HepG2 (cell line): ENCODE results near the gene ZFP36. TPM values are rescaled to one million over a fixed set of nuclear protein-coding genes. Genes with fewer than 3 reads are reported as not detected.

Source experiments
- CTCF ChIP-seq: sonication (generic); formaldehyde crosslinking; IDR thresholded peaks from 2 replicates; pipeline ENCODE4 v1.5.0; 2020; ENCODE audit warnings: mild to moderate bottlenecking, missing genetic modification reagents, moderate library complexity
- GABPA ChIP-seq, 2 experiments: IDR thresholded peaks; 2 replicates each; pipeline ENCODE4 v1.6.1; 2011 to 2016; ENCODE audit warnings: low read depth in 2 of 2, low read length in 1 of 2, missing biosample characterization in 1 of 2, missing genetic modification characterization in 1 of 2
- GATAD1 ChIP-seq: IDR thresholded peaks from 2 replicates; pipeline ENCODE4 v1.6.1; 2016; ENCODE audit warnings: missing genetic modification reagents, missing compliant biosample characterization
- HINFP ChIP-seq: sonication (generic); formaldehyde crosslinking; IDR thresholded peaks from 2 replicates; pipeline ENCODE4 v1.4.0; 2020; ENCODE audit warnings: low read depth, mild to moderate bottlenecking, missing genetic modification reagents
- HOXD1 ChIP-seq: sonication (generic); formaldehyde crosslinking; IDR thresholded peaks from 2 replicates; pipeline ENCODE4 v1.5.0; 2020; ENCODE audit warnings: missing genetic modification reagents
- KAT8 ChIP-seq: IDR thresholded peaks from 2 replicates; pipeline ENCODE4 v1.6.1; 2016; ENCODE audit warnings: missing genetic modification reagents, missing compliant biosample characterization
- TRIM24 ChIP-seq: sonication (generic); formaldehyde crosslinking; IDR thresholded peaks from 2 replicates; pipeline ENCODE4 v1.8.0; 2022; ENCODE audit warnings: mild to moderate bottlenecking, missing genetic modification reagents
- ZKSCAN1 ChIP-seq: fragments of 150-350 bp; IDR thresholded peaks from 2 replicates; pipeline ENCODE4 v1.6.1; 2014; ENCODE audit warnings: low read length
- ZMYM4 ChIP-seq: sonication (generic); formaldehyde crosslinking; IDR thresholded peaks from 2 replicates; pipeline ENCODE4 v1.8.1; 2023; ENCODE audit warnings: mild to moderate bottlenecking, missing genetic modification reagents
- ZNF329 ChIP-seq: sonication (generic); formaldehyde crosslinking; IDR thresholded peaks from 2 replicates; pipeline ENCODE4 v1.9.0; 2021; ENCODE audit warnings: low read depth, mild to moderate bottlenecking, missing genetic modification reagents
- ZNF512B ChIP-seq: sonication (generic); formaldehyde crosslinking; IDR thresholded peaks from 2 replicates; pipeline ENCODE4 v1.5.1; 2020; ENCODE audit warnings: missing genetic modification reagents, mild to moderate bottlenecking, borderline replicate concordance
- ZNF558 ChIP-seq: sonication (generic); formaldehyde crosslinking; IDR thresholded peaks from 2 replicates; pipeline ENCODE4 v1.9.0; 2022; ENCODE audit warnings: mild to moderate bottlenecking, missing genetic modification reagents, borderline replicate concordance
- ZNF670 ChIP-seq: sonication (generic); formaldehyde crosslinking; IDR thresholded peaks from 2 replicates; pipeline ENCODE4 v1.8.0; 2022; ENCODE audit warnings: mild to moderate bottlenecking, missing genetic modification reagents, borderline replicate concordance
- polyA plus RNA-seq, 8 experiments: library from polyadenylated mRNA; depleted of rRNA in 3 of 8; stranded (reverse) in 7 of 8; unstranded in 1 of 8; fragments of >200 nt; fragmentation: Illumina TruSeq in 4 of 8; extraction: Trizol in 4 of 8; gene quantifications; 2 replicates each; pipeline versions ENCODE4 v1.2.1 to v1.2.3, GENCODE V29; 2011 to 2016; ENCODE audit warnings: low read depth in 4 of 8, missing spikeins in 1 of 8, mixed read lengths in 1 of 8; ENCODE audit not compliant: insufficient read depth in 1 of 8
- total RNA-seq, 5 experiments: library from RNA; depleted of rRNA; stranded (reverse); fragments of >200 nt; fragmentation: Illumina TruSeq; extraction: Trizol; gene quantifications; 2 replicates each; pipeline ENCODE4 v1.2.3, GENCODE V29; 2016; ENCODE audit warnings: low read depth in 1 of 5
- TF ChIP-seq, protein P1 (sequence below): sonication (generic); formaldehyde crosslinking; IDR thresholded peaks from 2 replicates; pipeline ENCODE4 v1.4.0; 2020; ENCODE audit warnings: missing genetic modification reagents, borderline replicate concordance

ZFP36 gene
- total and polyA plus RNA-seq, 2 of the 13 experiments (the other 11 are each of a cell fraction or from before 2014, with no cell fraction given) = 1.4 to 1.7 TPM

DNA sequence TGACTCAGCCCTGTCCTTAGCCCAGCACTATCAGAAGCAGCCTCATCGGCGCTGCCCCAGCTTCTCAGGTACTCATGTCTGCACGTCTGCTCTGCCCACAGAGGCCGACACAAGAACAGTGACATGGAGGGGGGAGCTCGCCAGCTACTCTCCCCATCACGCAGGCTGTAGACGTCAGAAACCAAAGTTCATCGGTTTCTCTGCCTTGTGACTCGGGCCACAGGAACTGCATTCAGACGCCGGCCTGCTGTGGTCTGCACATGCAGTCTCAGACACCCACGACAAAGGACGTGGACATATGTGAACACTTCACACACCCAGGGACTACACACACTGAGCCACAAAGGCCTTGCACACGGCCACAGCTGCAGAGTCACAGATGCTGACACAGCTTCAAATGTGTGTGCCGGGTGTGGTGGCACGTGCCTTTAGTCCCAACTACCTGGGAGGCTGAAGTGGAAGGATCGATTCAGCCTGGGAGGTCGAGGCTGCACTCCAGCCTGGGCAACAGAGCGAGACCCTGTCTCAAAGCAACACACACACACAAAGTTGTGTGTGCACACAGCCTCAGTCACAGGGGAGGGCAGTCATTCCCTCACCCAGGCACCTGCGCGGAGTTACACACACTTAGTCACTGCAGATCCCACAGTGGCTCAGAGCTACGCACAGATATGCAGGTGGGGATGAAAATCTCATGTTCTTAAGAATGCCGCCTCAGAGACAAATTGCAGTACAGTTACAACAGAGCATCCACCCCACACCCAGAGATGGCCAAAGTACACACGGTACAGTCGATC lies 4.9 kb upstream of the ZFP36 start (continued):
- no peak for TF ChIP-seq ZNF512B
- TF ChIP-seq ZNF329 (CRISPR knock-in tag) = no peak
- TF ChIP-seq GATAD1 = peak; percentile 60
- TF ChIP-seq HINFP (CRISPR knock-in tag) = peak; percentile 77
- TF ChIP-seq ZKSCAN1 = no peak
- TF ChIP-seq TRIM24 (CRISPR knock-in tag) = no peak
- TF ChIP-seq ZNF558 (CRISPR knock-in tag) = no peak; the same call in 1 of the 2 replicates
- TF ChIP-seq KAT8 (CRISPR knock-in tag) = peak; percentile 81
- TF ChIP-seq ZNF670 (CRISPR knock-in tag) = peak; percentile 92; the same call in 1 of the 2 replicates
- no peak for TF ChIP-seq GABPA (IDR thresholded peaks at IDR 0.05; ENCODE audit: low read depth, low read length)
- peak; percentile 69; the same call in 1 of the 2 replicates for TF ChIP-seq GABPA (CRISPR knock-in tag; IDR thresholded peaks at IDR 0.05; ENCODE audit: low read depth)
- TF ChIP-seq, protein P1, sequence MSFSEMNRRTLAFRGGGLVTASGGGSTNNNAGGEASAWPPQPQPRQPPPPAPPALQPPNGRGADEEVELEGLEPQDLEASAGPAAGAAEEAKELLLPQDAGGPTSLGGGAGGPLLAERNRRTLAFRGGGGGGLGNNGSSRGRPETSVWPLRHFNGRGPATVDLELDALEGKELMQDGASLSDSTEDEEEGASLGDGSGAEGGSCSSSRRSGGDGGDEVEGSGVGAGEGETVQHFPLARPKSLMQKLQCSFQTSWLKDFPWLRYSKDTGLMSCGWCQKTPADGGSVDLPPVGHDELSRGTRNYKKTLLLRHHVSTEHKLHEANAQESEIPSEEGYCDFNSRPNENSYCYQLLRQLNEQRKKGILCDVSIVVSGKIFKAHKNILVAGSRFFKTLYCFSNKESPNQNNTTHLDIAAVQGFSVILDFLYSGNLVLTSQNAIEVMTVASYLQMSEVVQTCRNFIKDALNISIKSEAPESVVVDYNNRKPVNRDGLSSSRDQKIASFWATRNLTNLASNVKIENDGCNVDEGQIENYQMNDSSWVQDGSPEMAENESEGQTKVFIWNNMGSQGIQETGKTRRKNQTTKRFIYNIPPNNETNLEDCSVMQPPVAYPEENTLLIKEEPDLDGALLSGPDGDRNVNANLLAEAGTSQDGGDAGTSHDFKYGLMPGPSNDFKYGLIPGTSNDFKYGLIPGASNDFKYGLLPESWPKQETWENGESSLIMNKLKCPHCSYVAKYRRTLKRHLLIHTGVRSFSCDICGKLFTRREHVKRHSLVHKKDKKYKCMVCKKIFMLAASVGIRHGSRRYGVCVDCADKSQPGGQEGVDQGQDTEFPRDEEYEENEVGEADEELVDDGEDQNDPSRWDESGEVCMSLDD (CRISPR knock-in tag) = no peak
- no peak for TF ChIP-seq HOXD1 (CRISPR knock-in tag)
- TF ChIP-seq CTCF (CRISPR knock-in tag) = peak; percentile 28; the same call in 1 of the 2 replicates
- TF ChIP-seq ZMYM4 (CRISPR knock-in tag) = peak; percentile 47
